HepG2 (cell line): Measurements from ENCODE around the gene BRAP. TPM values are rescaled to one million over a fixed set of nuclear protein-coding genes. Genes with fewer than 3 reads are reported as not detected.

Experiments used
- ARNT ChIP-seq: fragments of 450-650 bp; IDR thresholded peaks from 2 replicates; pipeline ENCODE4 v1.6.1; 2017
- CBX5 ChIP-seq: sonication (generic); formaldehyde crosslinking; IDR thresholded peaks from 2 replicates; pipeline ENCODE4 v1.4.0; 2020; ENCODE audit warnings: missing genetic modification reagents, borderline replicate concordance
- DNMT1 ChIP-seq: sonication (generic); formaldehyde crosslinking; IDR thresholded peaks from 2 replicates; pipeline ENCODE4 v1.5.1; 2020; ENCODE audit warnings: mild to moderate bottlenecking, missing genetic modification reagents
- HNF4G ChIP-seq, 2 experiments: sonication (generic) in 1 of 2; formaldehyde crosslinking in 1 of 2; IDR thresholded peaks; 2 replicates each; pipeline versions ENCODE4 v1.4.0 to v1.6.1; 2011 to 2020; ENCODE audit warnings: borderline replicate concordance in 2 of 2, low read depth in 2 of 2, mild to moderate bottlenecking in 2 of 2, low read length in 1 of 2, missing genetic modification reagents in 1 of 2, moderate library complexity in 1 of 2
- JARID2 ChIP-seq: sonication (generic); formaldehyde crosslinking; IDR thresholded peaks from 2 replicates; pipeline ENCODE4 v1.8.1; 2023; ENCODE audit warnings: missing genetic modification reagents, inconsistent platforms; ENCODE audit not compliant: insufficient replicate concordance
- KMT2B ChIP-seq: IDR thresholded peaks from 2 replicates; pipeline ENCODE4 v1.6.1; 2016; ENCODE audit warnings: missing genetic modification reagents, missing compliant biosample characterization
- MEF2D ChIP-seq: sonication (generic); formaldehyde crosslinking; IDR thresholded peaks from 2 replicates; pipeline ENCODE4 v1.5.1; 2020; ENCODE audit warnings: mild to moderate bottlenecking, missing genetic modification reagents
- NFKBIZ ChIP-seq: IDR thresholded peaks from 2 replicates; pipeline ENCODE4 v1.6.1; 2018; ENCODE audit warnings: missing genetic modification reagents, missing compliant biosample characterization
- NR3C1 ChIP-seq: sonication (generic); formaldehyde crosslinking; IDR thresholded peaks from 2 replicates; pipeline ENCODE4 v1.4.0; 2020; ENCODE audit warnings: missing genetic modification reagents
- TGIF2 ChIP-seq: IDR thresholded peaks from 2 replicates; pipeline ENCODE4 v1.6.1; 2016; ENCODE audit warnings: control low read depth, missing compliant biosample characterization
- ZIK1 ChIP-seq: sonication (generic); formaldehyde crosslinking; IDR thresholded peaks from 2 replicates; pipeline ENCODE4 v1.5.0; 2020; ENCODE audit warnings: mild to moderate bottlenecking, low read depth, missing genetic modification reagents, borderline replicate concordance
- ZNF124 ChIP-seq: sonication (generic); formaldehyde crosslinking; IDR thresholded peaks from 2 replicates; pipeline ENCODE4 v1.4.0; 2020; ENCODE audit warnings: missing genetic modification reagents
- ZNF207 ChIP-seq: fragments of 450-650 bp; IDR thresholded peaks from 2 replicates; pipeline ENCODE4 v1.6.1; 2016; ENCODE audit warnings: antibody characterized with exemption, borderline replicate concordance
- ZNF496 ChIP-seq: sonication (generic); formaldehyde crosslinking; IDR thresholded peaks from 2 replicates; pipeline ENCODE4 v1.8.1; 2023; ENCODE audit warnings: mild to moderate bottlenecking, moderate library complexity, missing genetic modification reagents; ENCODE audit not compliant: insufficient replicate concordance
- ZNF546 ChIP-seq: sonication (generic); formaldehyde crosslinking; conservative IDR thresholded peaks from 2 replicates; pipeline ENCODE4 v1.8.1; 2023; ENCODE audit warnings: mild to moderate bottlenecking, missing genetic modification reagents
- ZNF572 ChIP-seq: sonication (generic); formaldehyde crosslinking; IDR thresholded peaks from 2 replicates; pipeline ENCODE4 v1.5.1; 2020; ENCODE audit warnings: mild to moderate bottlenecking, missing genetic modification reagents
- ZNF709 ChIP-seq: sonication (generic); formaldehyde crosslinking; IDR thresholded peaks from 2 replicates; pipeline ENCODE4 v1.5.0; 2020; ENCODE audit warnings: mild to moderate bottlenecking, missing genetic modification reagents
- ZNF775 ChIP-seq: sonication (generic); formaldehyde crosslinking; IDR thresholded peaks from 2 replicates; pipeline ENCODE4 v1.4.0; 2020; ENCODE audit warnings: missing genetic modification reagents, mild to moderate bottlenecking, moderate library complexity, borderline replicate concordance
- polyA plus RNA-seq, 8 experiments: library from polyadenylated mRNA; depleted of rRNA in 3 of 8; stranded (reverse) in 7 of 8; unstranded in 1 of 8; fragments of >200 nt; fragmentation: Illumina TruSeq in 4 of 8; extraction: Trizol in 4 of 8; gene quantifications; 2 replicates each; pipeline versions ENCODE4 v1.2.1 to v1.2.3, GENCODE V29; 2011 to 2016; ENCODE audit warnings: low read depth in 4 of 8, missing spikeins in 1 of 8, mixed read lengths in 1 of 8; ENCODE audit not compliant: insufficient read depth in 1 of 8
- total RNA-seq, 5 experiments: library from RNA; depleted of rRNA; stranded (reverse); fragments of >200 nt; fragmentation: Illumina TruSeq; extraction: Trizol; gene quantifications; 2 replicates each; pipeline ENCODE4 v1.2.3, GENCODE V29; 2016; ENCODE audit warnings: low read depth in 1 of 5
- TF ChIP-seq, protein P1 (sequence below): sonication (generic); formaldehyde crosslinking; IDR thresholded peaks from 2 replicates; pipeline ENCODE4 v1.5.0; 2020; ENCODE audit warnings: mild to moderate bottlenecking, missing genetic modification reagents
- TF ChIP-seq, protein P2 (sequence below): sonication (generic); formaldehyde crosslinking; conservative IDR thresholded peaks from 2 replicates; pipeline ENCODE4 v1.8.0; 2022; ENCODE audit warnings: low read depth, missing genetic modification reagents
- TF ChIP-seq, protein P3 (sequence below): sonication (generic); formaldehyde crosslinking; IDR thresholded peaks from 2 replicates; pipeline ENCODE4 v1.5.0; 2020; ENCODE audit warnings: missing genetic modification reagents

The BRAP gene
- total and polyA plus RNA-seq, 2 of the 13 experiments (the other 11 are each of a cell fraction or from before 2014, with no cell fraction given): 8.1 to 15.4 TPM

DNA sequence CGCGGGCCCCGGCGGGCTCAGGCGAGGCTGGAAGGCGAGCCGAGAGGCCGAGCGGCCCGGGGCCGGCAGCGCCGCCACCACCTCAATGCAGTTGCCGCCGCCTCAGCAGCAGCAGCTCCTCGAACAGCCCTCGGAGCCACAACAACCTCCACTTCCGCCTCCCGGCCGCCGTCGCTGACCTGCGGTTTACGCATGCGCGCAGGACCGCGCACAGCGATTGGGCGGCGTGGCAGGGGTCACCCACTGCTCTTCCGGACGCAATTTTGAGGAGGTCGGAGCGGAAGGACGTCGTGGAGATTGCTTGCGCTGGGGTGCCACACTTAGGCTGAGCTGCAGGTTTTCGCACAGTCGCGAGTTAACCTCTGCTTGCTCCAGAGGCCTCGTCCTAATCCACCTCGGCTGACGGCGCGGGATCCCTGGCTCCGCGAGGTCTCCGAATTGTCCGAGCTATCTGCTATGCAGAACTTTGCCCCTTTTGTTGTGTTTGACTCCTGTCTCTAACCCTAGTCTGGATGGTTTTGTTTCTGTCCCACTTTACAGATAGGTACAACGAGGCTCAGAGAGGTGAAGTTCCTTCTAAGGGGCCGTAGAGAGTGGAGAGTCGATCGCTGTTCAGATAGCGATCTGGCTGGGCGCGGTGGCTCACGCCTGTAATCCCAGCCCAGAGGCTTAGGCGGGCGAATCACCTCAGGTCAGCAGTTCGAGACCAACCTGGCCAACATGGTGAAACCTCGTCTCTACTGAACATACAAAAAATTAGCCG, at the start of gene BRAP, which contains the start of gene ACAD10 (continued):
- TF ChIP-seq, protein P1, sequence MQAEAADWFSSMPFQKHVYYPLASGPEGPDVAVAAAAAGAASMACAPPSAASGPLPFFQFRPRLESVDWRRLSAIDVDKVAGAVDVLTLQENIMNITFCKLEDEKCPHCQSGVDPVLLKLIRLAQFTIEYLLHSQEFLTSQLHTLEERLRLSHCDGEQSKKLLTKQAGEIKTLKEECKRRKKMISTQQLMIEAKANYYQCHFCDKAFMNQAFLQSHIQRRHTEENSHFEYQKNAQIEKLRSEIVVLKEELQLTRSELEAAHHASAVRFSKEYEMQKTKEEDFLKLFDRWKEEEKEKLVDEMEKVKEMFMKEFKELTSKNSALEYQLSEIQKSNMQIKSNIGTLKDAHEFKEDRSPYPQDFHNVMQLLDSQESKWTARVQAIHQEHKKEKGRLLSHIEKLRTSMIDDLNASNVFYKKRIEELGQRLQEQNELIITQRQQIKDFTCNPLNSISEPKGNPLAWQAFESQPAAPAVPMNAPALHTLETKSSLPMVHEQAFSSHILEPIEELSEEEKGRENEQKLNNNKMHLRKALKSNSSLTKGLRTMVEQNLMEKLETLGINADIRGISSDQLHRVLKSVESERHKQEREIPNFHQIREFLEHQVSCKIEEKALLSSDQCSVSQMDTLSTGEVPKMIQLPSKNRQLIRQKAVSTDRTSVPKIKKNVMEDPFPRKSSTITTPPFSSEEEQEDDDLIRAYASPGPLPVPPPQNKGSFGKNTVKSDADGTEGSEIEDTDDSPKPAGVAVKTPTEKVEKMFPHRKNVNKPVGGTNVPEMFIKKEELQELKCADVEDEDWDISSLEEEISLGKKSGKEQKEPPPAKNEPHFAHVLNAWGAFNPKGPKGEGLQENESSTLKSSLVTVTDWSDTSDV (CRISPR knock-in tag): 0 out of 2 replicates have a peak, but pooled peaks have one; percentile 33
- TF ChIP-seq TGIF2 (CRISPR knock-in tag) (peak; percentile 51; the same call in 1 of the 2 replicates), CBX5 (CRISPR knock-in tag) (peak; percentile 43; the same call in 1 of the 2 replicates), ARNT (no peak), ZNF124 (CRISPR knock-in tag) (no peak), ZNF546 (CRISPR knock-in tag) (0 out of 2 replicates have a peak, but pooled peaks have one; percentile 67), HNF4G (IDR thresholded peaks at IDR 0.05; ENCODE audit: borderline replicate concordance, low read depth, low read length) (no peak), HNF4G (CRISPR knock-in tag; IDR thresholded peaks at IDR 0.05; ENCODE audit: borderline replicate concordance, low read depth) (no peak), MEF2D (CRISPR knock-in tag) (no peak), KMT2B (peak; percentile 96), ZNF207 (no peak), ZNF496 (CRISPR knock-in tag) (no peak), ZIK1 (CRISPR knock-in tag) (peak; percentile 52; the same call in 1 of the 2 replicates), ZNF775 (CRISPR knock-in tag) (no peak), JARID2 (no peak), ZNF709 (peak; percentile 76), ZNF572 (no peak), NFKBIZ (CRISPR knock-in tag) (peak; percentile 68; the same call in 1 of the 2 replicates), DNMT1 (CRISPR knock-in tag) (no peak; the same call in 1 of the 2 replicates), NR3C1 (no peak)
- TF ChIP-seq, protein P2, sequence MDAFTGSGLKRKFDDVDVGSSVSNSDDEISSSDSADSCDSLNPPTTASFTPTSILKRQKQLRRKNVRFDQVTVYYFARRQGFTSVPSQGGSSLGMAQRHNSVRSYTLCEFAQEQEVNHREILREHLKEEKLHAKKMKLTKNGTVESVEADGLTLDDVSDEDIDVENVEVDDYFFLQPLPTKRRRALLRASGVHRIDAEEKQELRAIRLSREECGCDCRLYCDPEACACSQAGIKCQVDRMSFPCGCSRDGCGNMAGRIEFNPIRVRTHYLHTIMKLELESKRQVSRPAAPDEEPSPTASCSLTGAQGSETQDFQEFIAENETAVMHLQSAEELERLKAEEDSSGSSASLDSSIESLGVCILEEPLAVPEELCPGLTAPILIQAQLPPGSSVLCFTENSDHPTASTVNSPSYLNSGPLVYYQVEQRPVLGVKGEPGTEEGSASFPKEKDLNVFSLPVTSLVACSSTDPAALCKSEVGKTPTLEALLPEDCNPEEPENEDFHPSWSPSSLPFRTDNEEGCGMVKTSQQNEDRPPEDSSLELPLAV (CRISPR knock-in tag): no peak
- TF ChIP-seq, protein P3, sequence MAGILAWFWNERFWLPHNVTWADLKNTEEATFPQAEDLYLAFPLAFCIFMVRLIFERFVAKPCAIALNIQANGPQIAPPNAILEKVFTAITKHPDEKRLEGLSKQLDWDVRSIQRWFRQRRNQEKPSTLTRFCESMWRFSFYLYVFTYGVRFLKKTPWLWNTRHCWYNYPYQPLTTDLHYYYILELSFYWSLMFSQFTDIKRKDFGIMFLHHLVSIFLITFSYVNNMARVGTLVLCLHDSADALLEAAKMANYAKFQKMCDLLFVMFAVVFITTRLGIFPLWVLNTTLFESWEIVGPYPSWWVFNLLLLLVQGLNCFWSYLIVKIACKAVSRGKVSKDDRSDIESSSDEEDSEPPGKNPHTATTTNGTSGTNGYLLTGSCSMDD (CRISPR knock-in tag): no peak
